Mesangial cell (primary cell): Measurements from ENCODE around the gene FOXP3. TPM values are rescaled to one million over a fixed set of nuclear protein-coding genes. Genes with fewer than 3 reads are reported as not detected.

Source experiments
- total RNA-seq: library from RNA; depleted of rRNA; stranded (reverse); fragments of >200 nt; gene quantifications from 2 replicates; pipeline ENCODE4 v1.2.3, GENCODE V29; 2015

FOXP3 gene
- total RNA-seq = not detected in 2 replicates

GRCh38 chrX:49264460-49264859 lies at the start of gene FOXP3:
FOXP3 (minus strand) TSS chrX:49264710; CDS start chrX:49258505, 6,205 bp downstream.

GRCh38 chrX:49303346-49303745 lies 38.8 kb upstream of the FOXP3 start, which contains the start of gene GAGE10:
GAGE10 (plus strand) TSS chrX:49303646; CDS start chrX:49304860, 1,214 bp downstream.

GRCh38 chrX:49269767-49270248 lies 5.3 kb upstream of the FOXP3 start, which contains the start of gene PPP1R3F:
PPP1R3F (plus strand) TSS chrX:49269793; CDS start chrX:49269870, 77 bp downstream.

GRCh38 chrX:49233176-49233575 lies 31.3 kb downstream of the FOXP3 start, which contains the start of gene CACNA1F:
CACNA1F (minus strand) TSS chrX:49233340; CDS start chrX:49233309, 31 bp downstream.

Other genes with a start within 250 kb of the FOXP3 start
- 67.7 and 71.9 TPM in 2 replicates for gene TFE3, start 221.4 kb downstream of the FOXP3 start, total RNA-seq
- 3.1 and 10.0 TPM in 2 replicates for gene CCDC120, start 205.7 kb downstream of the FOXP3 start, total RNA-seq
- gene PRAF2, start 190.7 kb downstream of the FOXP3 start, total RNA-seq = 27.7 and 35.4 TPM in 2 replicates
- gene WDR45, start 184.8 kb downstream of the FOXP3 start, total RNA-seq = 30.3 and 77.5 TPM in 2 replicates
- 19.9 and 21.2 TPM in 2 replicates for gene GPKOW, start 141.0 kb downstream of the FOXP3 start, total RNA-seq
- gene MAGIX, start 102.0 kb downstream of the FOXP3 start, total RNA-seq = 1.8 and 4.6 TPM in 2 replicates
- gene PLP2, start 92.8 kb downstream of the FOXP3 start, total RNA-seq = 109 and 200 TPM in 2 replicates
- 9.8 and 10.8 TPM in 2 replicates for gene PRICKLE3, start 78.3 kb downstream of the FOXP3 start, total RNA-seq
- 1.5 TPM in 1 of 2 replicates, not detected in the other for gene SYP, start 64.5 kb downstream of the FOXP3 start, total RNA-seq
- under 0.01 TPM in 1 of 2 replicates, not detected in the other for gene CACNA1F, start 31.4 kb downstream of the FOXP3 start, total RNA-seq
- 22.0 and 23.7 TPM in 2 replicates for gene CCDC22, start 29.2 kb downstream of the FOXP3 start, total RNA-seq
- 1.5 and 9.5 TPM in 2 replicates for gene PPP1R3F, start 5.1 kb upstream of the FOXP3 start, total RNA-seq
- gene GAGE10, start 38.9 kb upstream of the FOXP3 start, total RNA-seq = not detected in 2 replicates
- gene GAGE12J, start 57.3 kb upstream of the FOXP3 start, total RNA-seq = not detected in 2 replicates
- not detected in 2 replicates for gene GAGE13, start 66.9 kb upstream of the FOXP3 start, total RNA-seq